Measurements from ENCODE around the gene HOXB7. TPM values are rescaled to one million over a fixed set of nuclear protein-coding genes. Genes with fewer than 3 reads are reported as not detected.

HOXB7 gene
- total RNA-seq, 1 donor from 2014 or later = 24.9 TPM

GRCh38 chr17:48558057-48558830 lies 52.6 kb downstream of the HOXB7 start:
- H3K4me3 ChIP-seq (ENCODE audit: low read depth, low read length) = peak overlapping the region; percentile 31
- no peak for TF ChIP-seq CTCF (conservative IDR thresholded peaks at IDR 0.05; ENCODE audit: low read depth, low read length)
- no peak for DNase-seq (ENCODE audit: low read depth)

Other genes with a start within 250 kb of the HOXB7 start
- gene SKAP1, start 180.8 kb downstream of the HOXB7 start, total RNA-seq = 1.5 and 11.4 TPM in 2 replicates
- gene HOXB1, start 80.0 kb downstream of the HOXB7 start, total RNA-seq = not detected in 2 replicates
- 21.1 and 43.7 TPM in 2 replicates for gene HOXB2, start 65.9 kb downstream of the HOXB7 start, total RNA-seq
- gene HOXB4, start 32.7 kb downstream of the HOXB7 start, total RNA-seq = 4.3 and 5.7 TPM in 2 replicates
- gene HOXB3, start 20.8 kb downstream of the HOXB7 start, total RNA-seq = 22.6 and 49.9 TPM in 2 replicates
- 2.8 and 5.5 TPM in 2 replicates for gene HOXB5, start 17.2 kb downstream of the HOXB7 start, total RNA-seq
- 42.9 and 55.6 TPM in 2 replicates for gene HOXB6, start 6.0 kb downstream of the HOXB7 start, total RNA-seq
- gene HOXB8, start 4.3 kb upstream of the HOXB7 start, total RNA-seq = 12.7 and 21.4 TPM in 2 replicates
- gene HOXB9, start 15.3 kb upstream of the HOXB7 start, total RNA-seq = 74.5 and 83.8 TPM in 2 replicates
- gene PRAC1, start 111.5 kb upstream of the HOXB7 start, total RNA-seq = not detected in 2 replicates
- not detected in 2 replicates for gene PRAC2, start 112.2 kb upstream of the HOXB7 start, total RNA-seq
- not detected in 2 replicates for gene HOXB13, start 117.7 kb upstream of the HOXB7 start, total RNA-seq
- gene TTLL6, start 206.2 kb upstream of the HOXB7 start, total RNA-seq = 0.22 TPM in 1 of 2 replicates, not detected in the other
- 21.3 and 24.8 TPM in 2 replicates for gene CALCOCO2, start 220.0 kb upstream of the HOXB7 start, total RNA-seq

Measured in epithelial cell of proximal tubule (primary cell).